HEK293T (cell line): ENCODE results near the gene METAP1.
"Not testable (repeated sequence)": the region's sequence is repeated elsewhere in the genome, so short reads cannot be mapped to it uniquely, and the experiment has no call there.

Experiments
- CTCF ChIA-PET: fragments of 350-600 bp; formaldehyde crosslinking; extraction: SDS; loops from one replicate; lab custom pipeline; 2021; ENCODE audit warnings: antibody characterized with exemption, inconsistent platforms; lab: Yijun Ruan, JAX
- POLR2A ChIA-PET: fragments of 350-600 bp; formaldehyde crosslinking; extraction: SDS; loops from one replicate; lab custom pipeline; 2020; ENCODE audit warnings: antibody characterized with exemption, inconsistent platforms; lab: Yijun Ruan, JAX
- DNase-seq: peaks from one replicate; pipeline ENCODE4 v3.0.0; 2012; ENCODE audit warnings: mixed read lengths; ENCODE audit errors: extremely low spot score
- ARNT ChIP-seq: fragments of 450-650 bp; IDR thresholded peaks from 2 replicates; pipeline ENCODE4 v1.6.1; 2017; ENCODE audit warnings: mild to moderate bottlenecking
- BHLHE40 ChIP-seq: fragments of 450-650 bp; IDR thresholded peaks from 2 replicates; pipeline ENCODE4 v1.6.1; 2016; ENCODE audit warnings: mild to moderate bottlenecking, moderate library complexity, borderline replicate concordance
- CTBP1 ChIP-seq: fragments of 450-650 bp; IDR thresholded peaks from 2 replicates; pipeline ENCODE4 v1.6.1; 2016; ENCODE audit warnings: borderline replicate concordance
- ELF4 ChIP-seq: fragments of 450-650 bp; IDR thresholded peaks from 2 replicates; pipeline ENCODE4 v1.6.1; 2017; ENCODE audit warnings: antibody characterized with exemption
- FOXA1 ChIP-seq: fragments of 450-650 bp; IDR thresholded peaks from 2 replicates; pipeline ENCODE4 v1.6.1; 2016; ENCODE audit warnings: mild to moderate bottlenecking
- FOXK2 ChIP-seq: fragments of 450-650 bp; IDR thresholded peaks from 2 replicates; pipeline ENCODE4 v1.6.1; 2016; ENCODE audit warnings: mild to moderate bottlenecking
- FOXM1 ChIP-seq: fragments of 450-650 bp; IDR thresholded peaks from 2 replicates; pipeline ENCODE4 v1.6.1; 2017; ENCODE audit warnings: mild to moderate bottlenecking, borderline replicate concordance
- HDGF ChIP-seq: fragments of 450-650 bp; IDR thresholded peaks from 2 replicates; pipeline ENCODE4 v1.6.1; 2017; ENCODE audit warnings: antibody characterized with exemption, borderline replicate concordance
- L3MBTL2 ChIP-seq: fragments of 450-650 bp; conservative IDR thresholded peaks from 2 replicates; pipeline ENCODE4 v1.6.1; 2016; ENCODE audit warnings: mild to moderate bottlenecking
- LEF1 ChIP-seq: fragments of 450-650 bp; IDR thresholded peaks from 2 replicates; pipeline ENCODE4 v1.6.1; 2017; ENCODE audit warnings: mild to moderate bottlenecking, borderline replicate concordance
- NFRKB ChIP-seq: fragments of 450-650 bp; IDR thresholded peaks from 2 replicates; pipeline ENCODE4 v1.6.1; 2016; ENCODE audit warnings: mild to moderate bottlenecking, moderate library complexity
- PKNOX1 ChIP-seq: fragments of 450-650 bp; IDR thresholded peaks from 2 replicates; pipeline ENCODE4 v1.6.1; 2016
- SP1 ChIP-seq: fragments of 450-650 bp; IDR thresholded peaks from 2 replicates; pipeline ENCODE4 v1.6.1; 2017
- SUZ12 ChIP-seq: fragments of 450-650 bp; IDR thresholded peaks from 2 replicates; pipeline ENCODE4 v1.6.1; 2016; ENCODE audit warnings: mild to moderate bottlenecking
- TARDBP ChIP-seq: fragments of 450-650 bp; IDR thresholded peaks from 2 replicates; pipeline ENCODE4 v1.6.1; 2016
- ZNF384 ChIP-seq: fragments of 450-650 bp; IDR thresholded peaks from 2 replicates; pipeline ENCODE4 v1.6.1; 2016

Gene METAP1

DNA sequence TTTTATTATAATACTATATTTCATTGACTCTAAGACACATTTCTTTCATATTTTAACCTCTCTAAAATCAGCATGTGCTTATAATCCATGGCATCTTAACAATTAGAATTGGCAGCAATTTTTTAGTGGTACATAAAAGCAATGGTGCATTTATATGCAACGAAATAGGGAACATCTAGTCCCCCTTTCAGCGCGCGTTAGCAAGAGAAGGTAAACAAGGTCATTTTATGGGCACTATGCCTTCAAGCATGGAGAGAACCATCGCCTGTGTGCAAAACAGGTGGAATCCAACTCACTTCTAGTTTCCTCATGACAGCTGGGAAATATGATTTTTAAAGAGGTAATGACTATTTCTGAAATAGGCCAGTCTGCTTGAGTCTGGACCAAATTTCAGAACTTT is 86.7 kb downstream of the METAP1 start:
- TF ChIP-seq SP1: no peak
- no peak for TF ChIP-seq TARDBP
- TF ChIP-seq NFRKB: no peak
- no peak for TF ChIP-seq PKNOX1
- TF ChIP-seq FOXK2: no peak
- no peak for TF ChIP-seq FOXM1
- no peak for TF ChIP-seq HDGF
- TF ChIP-seq L3MBTL2: no peak
- no peak for TF ChIP-seq ELF4
- TF ChIP-seq ZNF384: no peak
- no peak for TF ChIP-seq SUZ12
- TF ChIP-seq CTBP1: no peak
- TF ChIP-seq FOXA1: no peak
- TF ChIP-seq LEF1: no peak
- TF ChIP-seq BHLHE40: no peak
- no peak for TF ChIP-seq ARNT
- CTCF ChIA-PET: no interaction called here
- DNase-seq: no peak
- POLR2A ChIA-PET: no interaction called here

GRCh38 chr4:99084595-99084994 is 89.1 kb downstream of the METAP1 start:
- no peak for DNase-seq
- POLR2A ChIA-PET: no interaction called here
- TF ChIP-seq FOXM1 (no peak), ARNT (no peak), NFRKB (no peak), BHLHE40 (no peak), SP1 (no peak), ELF4 (no peak), SUZ12 (no peak)
- CTCF ChIA-PET: no interaction called here

DNA sequence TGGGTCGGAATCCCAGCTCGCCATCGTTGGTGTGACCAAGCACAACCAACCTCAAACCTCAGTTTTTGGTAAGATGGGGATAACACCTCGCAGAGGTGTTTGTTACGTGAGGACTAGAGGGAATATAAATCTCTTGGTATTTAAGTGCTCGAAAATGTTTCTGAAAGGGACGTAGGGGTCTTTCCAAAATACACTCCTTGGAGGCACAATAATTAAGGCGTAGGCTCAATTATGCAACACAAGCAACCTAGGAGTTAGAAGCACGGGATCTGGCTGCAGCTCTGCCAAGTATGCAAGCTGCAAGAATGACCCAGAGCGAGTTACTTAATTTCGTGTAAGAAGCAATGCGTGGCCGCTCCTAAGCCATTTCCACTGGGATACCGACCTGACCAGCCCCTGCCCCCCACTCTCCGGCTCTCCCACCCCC is 92.5 kb downstream of the METAP1 start:
- TF ChIP-seq LEF1 (no peak), ARNT (no peak), FOXK2 (no peak), CTBP1 (no peak), ELF4 (no peak), L3MBTL2 (no peak), FOXM1 (no peak), SUZ12 (no peak), NFRKB (no peak)
- POLR2A ChIA-PET: interaction anchor here (1.0 to 2.1 kb wide), 4 partner anchors 10 to 159 kb away, joined by 3 to 6 read pairs (median 3); partner anchors contain the start of gene EIF4E
- peak; percentile 31 for DNase-seq
- CTCF ChIA-PET: no interaction called here

- peak; percentile 92 for DNase-seq
- CTCF ChIA-PET: no interaction called here
- POLR2A ChIA-PET: interaction anchor here (0.5 to 2.1 kb wide), 9 partner anchors 11 to 854 kb away, joined by 3 to 6 read pairs (median 3); partner anchors contain the start of genes ADH4, EIF4E, METAP1 and RAP1GDS1
- TF ChIP-seq FOXK2 (no peak), L3MBTL2 (peak; percentile 72), ELF4 (peak; percentile 52; the same call in 1 of the 2 replicates), ARNT (no peak), PKNOX1 (no peak)
These were observed 93.2 kb downstream of the METAP1 start, which contains the start of gene ADH5 for GRCh38 chr4:99088481-99089365. ADH5 (minus strand) TSS chr4:99088788; CDS start chr4:99088700, 88 bp downstream.

- ChIA-PET CTCF (no interaction called here), POLR2A (no interaction called here)
- TF ChIP-seq FOXA1 (no peak), CTBP1 (no peak), LEF1 (no peak), FOXM1 (no peak)
- DNase-seq: no peak
These were observed 95.1 kb downstream of the METAP1 start for GRCh38 chr4:99090481-99091215.

- POLR2A ChIA-PET: no interaction called here
- CTCF ChIA-PET: no interaction called here
- TF ChIP-seq NFRKB (no peak), ZNF384 (no peak)
- DNase-seq: no peak
These were observed 95.7 kb downstream of the METAP1 start for GRCh38 chr4:99091216-99091575.

- DNase-seq, POLR2A ChIA-PET, CTCF ChIA-PET: not testable (repeated sequence)
These were observed 96.3 kb downstream of the METAP1 start for GRCh38 chr4:99091841-99092240.
